Pulmonary artery endothelial cell (primary cell): ENCODE measurements around the gene CDR2L. TPM values are rescaled to one million over a fixed set of nuclear protein-coding genes. Genes with fewer than 3 reads are reported as not detected.
"Not testable (repeated sequence)": the region's sequence is repeated elsewhere in the genome, so short reads cannot be mapped to it uniquely, and the experiment has no call there.

Experiments
- DNase-seq: peaks from one replicate; pipeline ENCODE4 v3.0.0-alpha.2; 2011; ENCODE audit warnings: low read depth, low spot score
- total RNA-seq: library from RNA; depleted of rRNA; stranded (reverse); fragments of >200 nt; gene quantifications from 2 replicates; pipeline ENCODE4 v1.2.3, GENCODE V29; 2014

Gene CDR2L
- total RNA-seq, 1 donor from 2014 or later: 13.4 TPM

- no peak for DNase-seq
Observed at GRCh38 chr17:75036643-75037268, 49.3 kb downstream of the CDR2L start.

- DNase-seq: no peak
Observed at GRCh38 chr17:75039238-75039637, 51.8 kb downstream of the CDR2L start.

GRCh38 chr17:75041656-75042280, 54.3 kb downstream of the CDR2L start:
- no peak for DNase-seq

- not testable (repeated sequence) for DNase-seq
Observed at GRCh38 chr17:75043789-75044188, 56.4 kb downstream of the CDR2L start.

GRCh38 chr17:75044716-75045115, 57.3 kb downstream of the CDR2L start:
- no peak for DNase-seq

GRCh38 chr17:75045946-75046406, 58.5 kb downstream of the CDR2L start:
- not testable (repeated sequence) for DNase-seq

GRCh38 chr17:75046407-75047289, 59.2 kb downstream of the CDR2L start, which contains the start of the genes ATP5PD and KCTD2:
Gene ATP5PD (minus strand): TSS chr17:75046969. CDS start chr17:75042650, 4,319 bp downstream.
Gene KCTD2 (plus strand): TSS chr17:75047225. CDS start chr17:75047251, 26 bp downstream.
- DNase-seq: peak; percentile 91

- DNase-seq: no peak
Observed at GRCh38 chr17:75047398-75048098, 60.1 kb downstream of the CDR2L start.

GRCh38 chr17:75048249-75048878, 60.9 kb downstream of the CDR2L start:
- no peak for DNase-seq

GRCh38 chr17:75049057-75049456, 61.6 kb downstream of the CDR2L start:
- no peak for DNase-seq

GRCh38 chr17:75049706-75050105, 62.3 kb downstream of the CDR2L start:
- DNase-seq: no peak

- no peak for DNase-seq
Observed at GRCh38 chr17:75051941-75052340, 64.5 kb downstream of the CDR2L start.

Other genes with a start within 250 kb of the CDR2L start
- gene NHERF1, start 239.0 kb upstream of the CDR2L start, total RNA-seq: 10.0 and 12.0 TPM in 2 replicates
- 27.0 and 31.3 TPM in 2 replicates for gene NAT9, start 211.3 kb upstream of the CDR2L start, total RNA-seq
- gene GRIN2C, start 127.7 kb upstream of the CDR2L start, total RNA-seq: 0.07 and 0.21 TPM in 2 replicates
- 50.8 and 64.9 TPM in 2 replicates for gene FDXR, start 114.6 kb upstream of the CDR2L start, total RNA-seq
- not detected in 2 replicates for gene FADS6, start 94.0 kb upstream of the CDR2L start, total RNA-seq
- gene USH1G, start 64.4 kb upstream of the CDR2L start, total RNA-seq: not detected in 2 replicates
- gene OTOP2, start 63.4 kb upstream of the CDR2L start, total RNA-seq: not detected in 2 replicates
- not detected in 2 replicates for gene OTOP3, start 51.7 kb upstream of the CDR2L start, total RNA-seq
- gene HID1, start 14.9 kb upstream of the CDR2L start, total RNA-seq: 8.7 and 12.2 TPM in 2 replicates
- 32.8 and 43.4 TPM in 2 replicates for gene MRPL58, start 25.0 kb downstream of the CDR2L start, total RNA-seq
- 173 and 218 TPM in 2 replicates for gene ATP5PD, start 59.3 kb downstream of the CDR2L start, total RNA-seq
- 14.4 and 17.5 TPM in 2 replicates for gene KCTD2, start 59.6 kb downstream of the CDR2L start, total RNA-seq
- 5.0 and 7.1 TPM in 2 replicates for gene SLC16A5, start 100.3 kb downstream of the CDR2L start, total RNA-seq
- gene ARMC7, start 122.3 kb downstream of the CDR2L start, total RNA-seq: 2.4 and 4.1 TPM in 2 replicates
- 9.5 TPM in 2 replicates for gene NT5C, start 144.1 kb downstream of the CDR2L start, total RNA-seq
- 207 and 256 TPM in 2 replicates for gene JPT1, start 166.9 kb downstream of the CDR2L start, total RNA-seq
- 140 and 143 TPM in 2 replicates for gene SUMO2, start 195.3 kb downstream of the CDR2L start, total RNA-seq
- 53.2 and 61.7 TPM in 2 replicates for gene NUP85, start 218.0 kb downstream of the CDR2L start, total RNA-seq